ENCODE results near the gene GNG12.
"Not testable (repeated sequence)": the region's sequence is repeated elsewhere in the genome, so short reads cannot be mapped to it uniquely, and the experiment has no call there.

GNG12 gene

DNA sequence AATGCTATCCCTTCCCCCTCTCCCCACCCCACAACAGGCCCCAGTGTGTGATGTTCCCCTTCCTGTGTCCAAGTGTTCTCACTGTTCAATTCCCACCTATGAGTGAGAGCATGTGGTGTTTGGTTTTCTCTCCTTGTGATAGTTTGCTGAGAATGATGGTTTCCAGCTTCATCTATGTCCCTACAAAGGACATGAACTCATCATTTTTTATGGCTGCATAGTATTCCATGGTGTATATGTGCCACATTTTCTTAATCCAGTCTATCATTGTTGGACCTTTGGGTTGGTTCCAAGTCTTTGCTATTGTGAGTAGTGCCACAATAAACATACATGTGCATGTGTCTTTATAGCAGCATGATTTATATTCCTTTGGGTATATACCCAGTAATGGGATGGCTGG is 168.0 kb downstream of the GNG12 start:
- DNase-seq (ENCODE audit: extremely low read depth in 1 of 2, low read depth in 1 of 2) = not testable (repeated sequence)

DNA sequence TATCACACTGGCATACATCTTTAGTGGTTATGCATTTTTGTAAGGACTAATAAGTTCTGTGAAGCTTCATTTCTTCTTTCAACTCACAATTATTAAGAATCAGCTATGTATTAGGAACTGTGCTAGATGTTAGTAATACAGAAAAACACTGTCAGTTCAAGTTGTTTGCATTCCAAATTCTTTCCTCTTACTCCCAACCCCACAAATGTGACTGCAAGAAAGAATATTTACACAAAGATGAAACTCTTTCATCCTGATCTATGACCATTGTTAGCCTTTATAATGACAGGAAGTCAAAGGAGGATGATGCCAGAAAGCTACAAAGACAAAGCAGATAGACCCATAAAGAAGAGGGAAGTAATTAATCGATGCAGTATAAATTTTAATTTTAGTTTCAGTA is 169.2 kb downstream of the GNG12 start:
- DNase-seq (ENCODE audit: extremely low read depth in 1 of 2, low read depth in 1 of 2) = no peak

DNA sequence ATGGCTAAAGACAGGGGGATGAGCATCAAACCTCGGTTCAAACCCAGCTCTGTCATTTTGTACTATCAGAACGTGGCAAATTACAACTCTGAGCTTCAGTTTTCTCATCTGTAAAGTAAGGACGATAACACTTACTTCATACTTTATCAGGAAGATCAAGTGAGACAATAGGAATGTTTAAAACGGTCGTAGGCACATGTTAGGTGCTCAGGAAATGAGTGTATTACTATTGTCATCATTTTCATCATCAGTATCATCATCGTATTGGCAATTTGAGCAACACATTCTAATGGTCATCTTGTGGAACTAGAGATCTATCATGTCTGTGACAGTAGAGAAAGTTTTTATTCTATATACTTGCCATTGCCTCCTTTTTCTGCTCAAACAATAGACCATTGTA is 170.4 kb downstream of the GNG12 start:
- no peak for DNase-seq (ENCODE audit: extremely low read depth in 1 of 2, low read depth in 1 of 2)

DNA sequence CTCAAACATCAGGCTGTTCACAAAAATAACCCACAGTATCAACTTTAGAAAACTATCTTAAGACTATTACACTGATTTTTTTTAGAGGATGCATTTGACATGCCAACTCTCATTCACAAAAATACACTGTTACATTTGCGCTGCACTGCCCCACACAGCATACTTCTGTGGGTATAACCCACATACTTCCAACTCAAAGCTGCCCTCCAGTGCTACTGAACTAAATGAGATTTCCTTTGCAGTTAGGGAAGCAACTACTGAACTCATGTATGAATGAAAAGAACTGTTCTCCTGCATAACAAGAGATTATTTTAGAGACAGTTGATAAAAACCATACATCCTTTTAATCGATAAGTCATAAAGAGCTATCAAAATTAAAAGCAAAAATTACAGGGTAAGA is 174.0 kb downstream of the GNG12 start:
- DNase-seq (ENCODE audit: extremely low read depth in 1 of 2, low read depth in 1 of 2) = no peak

DNA sequence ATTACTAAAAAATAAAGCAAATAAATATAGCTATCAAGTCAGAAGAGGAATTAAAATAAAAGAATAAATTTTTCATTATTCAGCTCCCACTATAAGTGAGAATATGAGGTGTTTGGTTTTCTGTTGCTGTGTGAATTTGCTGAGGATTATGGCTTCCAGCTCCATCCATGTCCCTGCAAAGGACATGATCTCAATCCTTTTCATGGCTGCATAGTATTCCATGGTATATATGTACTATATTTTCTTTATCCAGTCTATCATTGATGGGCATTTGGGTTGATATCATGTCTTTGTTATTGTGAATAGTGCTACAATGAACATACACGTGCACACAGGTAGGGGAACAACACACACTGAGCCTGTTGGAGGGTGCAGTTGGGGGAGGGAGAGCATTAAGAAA is 176.1 kb downstream of the GNG12 start:
- DNase-seq (ENCODE audit: extremely low read depth in 1 of 2, low read depth in 1 of 2) = not testable (repeated sequence)

DNA sequence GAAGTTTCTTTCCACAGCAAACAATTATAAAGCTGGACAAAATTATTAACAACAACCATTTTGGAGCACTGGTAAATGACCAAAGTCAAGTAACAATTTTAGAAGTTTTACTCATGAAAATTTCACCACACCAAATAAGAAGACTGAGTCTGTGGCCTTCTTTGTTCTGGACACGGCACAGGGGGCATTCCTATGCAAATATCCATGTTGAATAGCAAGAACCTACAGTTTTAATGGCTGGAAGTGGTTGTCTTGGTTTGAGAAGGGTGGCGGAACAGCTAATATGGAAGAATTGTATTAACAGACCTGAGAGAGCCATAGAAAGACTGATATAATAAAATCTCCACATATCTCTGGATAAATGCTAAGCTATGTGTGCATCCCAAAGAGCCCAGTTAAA is 177.7 kb downstream of the GNG12 start:
- no peak for DNase-seq (ENCODE audit: extremely low read depth in 1 of 2, low read depth in 1 of 2)

DNA sequence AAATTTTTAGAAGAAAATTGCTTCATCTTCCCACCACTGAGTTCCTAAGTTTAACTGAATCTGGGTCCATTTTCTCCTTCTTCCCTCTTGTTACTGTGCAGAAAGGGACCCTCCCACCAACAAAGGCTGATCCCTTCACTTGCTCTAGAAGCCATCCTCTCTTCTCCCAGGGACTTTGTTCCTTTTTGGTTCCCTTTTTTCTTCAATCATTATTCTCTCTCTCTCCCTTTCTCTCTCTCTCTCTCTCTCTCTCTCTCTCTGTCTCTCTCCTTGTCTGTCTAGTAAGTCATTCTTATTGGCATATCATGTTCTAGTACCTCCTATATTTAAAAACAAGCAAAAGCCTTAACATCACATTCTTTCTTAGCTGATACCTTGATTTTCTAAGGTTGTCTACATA is 180.0 kb downstream of the GNG12 start:
- no peak for DNase-seq (ENCODE audit: extremely low read depth in 1 of 2, low read depth in 1 of 2)

DNA sequence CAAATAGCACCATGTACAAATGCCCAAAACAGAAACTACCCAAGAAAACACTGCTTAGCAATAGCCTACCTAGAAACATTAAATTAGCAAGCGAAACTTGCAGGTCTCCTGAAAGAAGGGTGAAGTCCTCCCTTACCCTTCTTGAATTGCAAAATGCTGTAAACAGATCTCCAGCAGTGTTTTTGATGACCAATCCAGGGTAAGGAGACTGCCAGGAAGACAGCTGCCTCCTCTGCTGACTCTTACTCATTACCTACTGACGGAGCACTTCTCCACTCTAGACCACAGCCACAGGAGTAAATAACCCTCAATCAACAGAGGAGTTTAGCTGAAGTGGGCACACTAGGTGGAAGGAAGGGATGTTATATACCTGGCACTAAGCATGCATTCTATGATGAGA is 180.5 kb downstream of the GNG12 start:
- DNase-seq (ENCODE audit: extremely low read depth in 1 of 2, low read depth in 1 of 2) = no peak

Data from activated CD8-positive, alpha-beta memory T cell treated with anti-CD3 and anti-CD28 coated beads for 1 hour (primary cell).